GM12875 (cell line): ENCODE results near the gene ZFPM1.

Experiments
- H3K4me3 ChIP-seq: one replicate; pipeline ENCODE4 v1.5.1; 2011; ENCODE audit warnings: low read depth, low read length, control low read depth
- CTCF ChIP-seq: IDR thresholded peaks from 2 replicates; pipeline ENCODE4 v1.5.1; 2011; ENCODE audit warnings: low read depth, mild to moderate bottlenecking, control low read depth, inconsistent platforms, low read length, moderate library complexity, borderline replicate concordance; ENCODE audit not compliant: insufficient read depth

Gene ZFPM1

GRCh38 chr16:88569985-88570690, 117.1 kb downstream of the ZFPM1 start, which contains the start of gene ZC3H18:
TSS of gene ZC3H18 (plus strand) at chr16:88570403. CDS start at chr16:88577124, 6,721 bp downstream.
- peak within 1 kb of the TSS; percentile 85 for H3K4me3 ChIP-seq
- no peak for TF ChIP-seq CTCF

- H3K4me3 ChIP-seq: peak overlapping the region; percentile 85
- TF ChIP-seq CTCF: no peak
Observed at GRCh38 chr16:88570691-88571092, 117.6 kb downstream of the ZFPM1 start.

GRCh38 chr16:88575251-88575650, 122.2 kb downstream of the ZFPM1 start:
- no peak overlapping the region for H3K4me3 ChIP-seq
- no peak for TF ChIP-seq CTCF

- no peak overlapping the region for H3K4me3 ChIP-seq
- no peak for TF ChIP-seq CTCF
Observed at GRCh38 chr16:88576307-88576706, 123.2 kb downstream of the ZFPM1 start.

GRCh38 chr16:88577166-88577565, 124.1 kb downstream of the ZFPM1 start:
- no peak for TF ChIP-seq CTCF

GRCh38 chr16:88578446-88579313, 125.6 kb downstream of the ZFPM1 start:
- TF ChIP-seq CTCF: no peak
- no peak overlapping the region for H3K4me3 ChIP-seq

More at GRCh38 chr16:88577166-88577565, 124.1 kb downstream of the ZFPM1 start:
- H3K4me3 ChIP-seq: no peak overlapping the region
